CD4-positive, alpha-beta T cell treated with Interleukin-6 at 100 ng/mL for 8 hours (primary cell): Measurements from ENCODE around the gene PLSCR3.

ENCODE experiments used
- DNase-seq: peaks from one replicate; pipeline ENCODE4 v3.0.0-alpha.2; 2020; ENCODE audit warnings: mixed read lengths, low spot score

Gene PLSCR3

DNA sequence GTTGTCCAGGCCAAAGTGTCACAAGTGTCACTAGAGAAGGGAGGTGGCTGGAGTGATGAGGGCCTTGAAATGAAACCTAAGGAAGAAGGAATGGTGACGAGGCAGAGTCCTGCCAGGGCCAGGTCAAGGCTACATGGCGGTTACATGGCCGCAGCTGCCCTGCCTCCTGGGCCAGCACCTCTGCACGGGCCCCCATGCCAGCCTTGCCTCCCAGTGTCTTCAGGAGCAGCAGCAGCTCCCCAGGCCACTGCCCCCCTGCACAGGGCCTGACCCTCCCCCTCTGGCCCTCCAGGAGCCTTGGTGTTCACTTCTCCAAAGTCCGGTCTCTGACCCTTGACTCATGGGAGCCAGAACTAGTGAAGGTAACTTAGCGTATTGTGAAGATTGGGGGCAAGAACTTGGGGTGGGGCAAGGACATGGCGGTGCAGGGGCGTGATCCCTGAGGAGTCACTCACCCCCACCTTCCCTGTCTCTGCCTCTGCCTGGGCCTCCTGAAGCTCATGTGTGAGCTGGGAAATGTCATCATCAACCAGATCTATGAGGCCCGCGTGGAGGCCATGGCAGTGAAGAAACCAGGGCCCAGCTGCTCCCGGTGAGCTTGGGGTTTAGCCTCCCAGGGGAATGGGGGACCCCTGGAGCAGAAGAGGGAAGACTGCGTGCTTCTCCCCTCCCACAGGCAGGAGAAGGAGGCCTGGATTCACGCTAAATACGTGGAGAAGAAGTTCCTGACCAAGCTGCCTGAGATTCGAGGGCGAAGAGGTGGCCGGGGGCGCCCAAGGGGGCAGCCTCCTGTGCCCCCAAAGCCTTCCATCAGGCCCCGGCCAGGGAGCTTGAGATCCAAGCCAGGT, 46.5 kb downstream of the PLSCR3 start:
- DNase-seq = no peak

DNA sequence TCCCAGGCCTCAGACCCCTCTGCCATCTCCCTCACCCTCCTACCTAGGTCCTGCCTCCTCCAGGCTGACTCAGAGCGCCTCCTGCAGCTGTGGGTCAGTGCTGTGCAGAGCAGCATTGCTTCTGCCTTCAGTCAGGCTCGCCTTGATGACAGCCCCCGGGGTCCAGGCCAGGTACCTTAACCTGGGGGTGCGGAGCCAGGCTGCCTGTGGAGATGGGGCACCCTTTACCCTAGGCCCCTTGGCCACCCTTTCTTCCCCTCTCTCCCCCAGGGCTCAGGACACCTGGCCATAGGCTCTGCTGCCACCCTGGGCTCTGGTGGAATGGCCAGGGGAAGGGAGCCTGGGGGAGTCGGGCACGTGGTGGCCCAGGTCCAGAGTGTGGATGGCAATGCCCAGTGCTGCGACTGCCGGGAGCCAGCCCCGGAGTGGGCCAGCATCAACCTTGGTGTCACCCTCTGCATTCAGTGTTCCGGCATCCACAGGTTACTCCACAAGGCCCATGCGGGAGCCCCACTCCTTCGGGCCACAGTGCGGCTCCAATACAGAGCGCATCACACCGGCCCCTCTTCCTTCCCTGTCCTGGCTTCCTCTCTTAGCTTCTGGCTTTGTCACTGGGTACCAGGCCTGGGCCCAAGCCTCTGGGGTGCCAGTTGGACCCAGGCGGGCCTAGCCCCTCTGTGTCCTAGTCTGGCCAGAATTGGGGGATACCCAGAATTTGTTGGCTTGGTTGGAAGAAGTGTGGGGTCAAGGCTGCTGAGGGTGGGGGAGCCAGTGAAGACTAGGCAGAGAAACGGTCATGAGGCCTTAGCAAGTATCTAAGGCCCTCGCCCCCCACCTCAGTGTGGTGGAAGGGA, 47.3 kb downstream of the PLSCR3 start:
- DNase-seq = no peak

DNA sequence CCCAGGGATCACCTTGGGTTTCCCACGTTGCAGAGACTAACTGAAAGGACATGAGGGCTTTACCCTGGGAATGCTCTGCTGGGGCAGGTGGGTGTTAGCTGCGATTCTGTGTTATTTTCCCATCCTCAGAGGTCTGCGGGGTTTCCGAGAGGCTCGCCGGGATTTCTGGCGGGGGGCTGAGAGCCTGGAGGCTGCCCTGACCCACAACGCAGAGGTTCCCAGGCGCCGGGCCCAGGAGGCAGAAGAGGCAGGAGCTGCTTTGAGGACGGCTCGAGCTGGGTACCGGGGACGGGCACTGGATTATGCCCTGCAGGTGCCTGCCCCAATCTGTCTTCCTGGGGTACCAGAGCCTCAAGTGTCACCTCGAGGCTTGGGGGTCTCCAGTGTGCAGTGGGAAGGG, 51.1 kb downstream of the PLSCR3 start:
- DNase-seq = no peak

DNA sequence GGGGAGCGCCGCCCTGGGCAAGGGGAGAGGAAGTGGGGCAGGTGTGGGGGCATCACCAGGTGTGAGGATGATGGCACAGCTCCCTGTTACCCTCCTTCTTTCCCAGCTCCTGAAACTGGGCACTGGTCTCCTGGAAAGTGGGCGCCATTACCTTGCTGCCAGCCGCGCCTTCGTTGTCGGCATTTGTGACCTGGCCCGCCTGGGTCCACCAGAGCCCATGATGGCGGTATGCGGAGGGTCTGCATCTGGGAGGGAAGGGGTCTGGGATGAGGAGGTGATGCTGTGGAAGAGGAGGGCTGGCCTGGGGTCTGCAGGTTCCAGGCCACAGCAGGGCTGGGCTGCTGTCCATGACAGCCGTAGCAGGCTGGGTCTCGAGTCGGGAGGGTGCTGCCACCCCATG, 52.5 kb downstream of the PLSCR3 start:
- no peak for DNase-seq

DNA sequence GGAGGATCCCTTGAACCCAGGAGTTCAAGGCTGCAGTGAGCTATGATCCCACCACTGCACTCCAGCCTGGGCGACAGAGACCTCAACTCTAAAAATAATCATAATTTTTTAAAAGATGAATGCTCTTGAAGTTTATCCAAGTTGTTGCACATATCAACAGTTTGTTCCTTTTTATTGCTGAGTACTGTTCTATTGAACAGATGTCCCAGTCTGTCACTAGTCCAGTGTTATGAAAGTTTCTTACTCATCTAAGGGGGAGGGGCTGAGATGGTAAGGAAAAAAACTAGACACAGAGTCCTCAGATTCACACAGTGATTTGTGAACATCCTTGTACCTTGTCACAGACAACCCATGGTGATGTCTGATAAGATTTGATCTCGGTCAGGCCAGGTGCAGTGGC, 54.1 kb downstream of the PLSCR3 start:
- no peak for DNase-seq
